AG04450 (cell line): Measurements from ENCODE around the gene RPS15. TPM values are rescaled to one million over a fixed set of nuclear protein-coding genes. Genes with fewer than 3 reads are reported as not detected.
A peak's percentile ranks its signal among the peaks of the same experiment; 100 is the strongest.
"Not testable (repeated sequence)": the region's sequence is repeated elsewhere in the genome, so short reads cannot be mapped to it uniquely, and the experiment has no call there.

Experiments
- CTCF ChIA-PET: fragments of 300-600, 350-600 bp; formaldehyde crosslinking; extraction: SDS; loops from one replicate; lab custom pipeline; 2022; ENCODE audit warnings: antibody characterized with exemption, inconsistent platforms; lab: Charles Lee
- POLR2A ChIA-PET: fragments of 350-600 bp; formaldehyde crosslinking; extraction: SDS; loops from one replicate; lab custom pipeline; 2021; ENCODE audit warnings: antibody characterized with exemption, inconsistent platforms; lab: Yijun Ruan, JAX
- DNase-seq: peaks from one replicate; pipeline ENCODE4 v3.0.0-alpha.2; 2011; ENCODE audit warnings: low read depth, low spot score
- H3K27ac ChIP-seq: one replicate; pipeline ENCODE4 v1.5.1; 2012; ENCODE audit warnings: low read depth, low read length, control low read depth
- H3K27me3 ChIP-seq: one replicate; pipeline ENCODE4 v1.6.0; 2012; ENCODE audit warnings: low read length; ENCODE audit not compliant: control insufficient read depth, insufficient read depth
- H3K4me3 ChIP-seq: 2 replicates; pipeline ENCODE4 v1.5.1; 2011; ENCODE audit warnings: mild to moderate bottlenecking, low read depth, low read length, control low read depth
- H3K9me3 ChIP-seq: 2 replicates; pipeline ENCODE4 v1.5.1; 2012; ENCODE audit warnings: low read length; ENCODE audit not compliant: control insufficient read depth, insufficient read depth
- polyA plus RNA-seq: library from polyadenylated mRNA; depleted of rRNA; stranded (reverse); fragments of >200 nt; gene quantifications from 2 replicates; pipeline ENCODE4 v1.2.3, GENCODE V29; 2011
- TF ChIP-seq, protein P1 (sequence below): IDR thresholded peaks from 2 replicates; pipeline ENCODE4 v1.5.1; 2011; ENCODE audit warnings: low read depth, low read length, control low read depth, inconsistent platforms

Gene RPS15
- polyA plus RNA-seq, 1 experiment = 596 TPM

DNA sequence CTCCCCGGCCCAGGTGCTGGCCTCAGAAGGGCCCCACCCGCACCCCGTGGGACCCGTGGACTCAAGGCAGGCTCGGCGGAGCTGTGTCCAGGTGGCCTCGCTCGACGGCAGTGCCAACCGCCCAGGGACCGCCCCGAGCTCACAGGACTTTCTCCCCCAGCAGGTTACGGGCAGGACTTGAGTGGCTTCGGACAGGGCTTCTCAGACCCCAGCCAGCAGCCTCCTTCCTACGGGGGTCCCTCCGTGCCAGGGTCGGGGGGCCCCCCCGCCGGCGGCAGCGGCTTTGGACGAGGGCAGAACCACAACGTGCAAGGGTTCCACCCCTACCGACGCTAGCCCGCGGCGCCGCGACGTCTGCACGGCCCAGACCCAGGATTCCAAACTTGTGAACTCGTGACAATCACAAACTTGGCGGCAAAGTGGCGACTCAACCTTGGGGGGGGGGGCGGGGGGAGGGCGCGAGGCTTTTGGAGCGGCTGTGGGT, 3.6 kb upstream of the RPS15 start:
- POLR2A ChIA-PET = no interaction called here
- DNase-seq = no peak
- no peaks in the 10 kb centered on the region for H3K27me3 ChIP-seq
- TF ChIP-seq, protein P1, sequence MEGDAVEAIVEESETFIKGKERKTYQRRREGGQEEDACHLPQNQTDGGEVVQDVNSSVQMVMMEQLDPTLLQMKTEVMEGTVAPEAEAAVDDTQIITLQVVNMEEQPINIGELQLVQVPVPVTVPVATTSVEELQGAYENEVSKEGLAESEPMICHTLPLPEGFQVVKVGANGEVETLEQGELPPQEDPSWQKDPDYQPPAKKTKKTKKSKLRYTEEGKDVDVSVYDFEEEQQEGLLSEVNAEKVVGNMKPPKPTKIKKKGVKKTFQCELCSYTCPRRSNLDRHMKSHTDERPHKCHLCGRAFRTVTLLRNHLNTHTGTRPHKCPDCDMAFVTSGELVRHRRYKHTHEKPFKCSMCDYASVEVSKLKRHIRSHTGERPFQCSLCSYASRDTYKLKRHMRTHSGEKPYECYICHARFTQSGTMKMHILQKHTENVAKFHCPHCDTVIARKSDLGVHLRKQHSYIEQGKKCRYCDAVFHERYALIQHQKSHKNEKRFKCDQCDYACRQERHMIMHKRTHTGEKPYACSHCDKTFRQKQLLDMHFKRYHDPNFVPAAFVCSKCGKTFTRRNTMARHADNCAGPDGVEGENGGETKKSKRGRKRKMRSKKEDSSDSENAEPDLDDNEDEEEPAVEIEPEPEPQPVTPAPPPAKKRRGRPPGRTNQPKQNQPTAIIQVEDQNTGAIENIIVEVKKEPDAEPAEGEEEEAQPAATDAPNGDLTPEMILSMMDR = no peak
- no peak overlapping the region for H3K27ac ChIP-seq
- CTCF ChIA-PET = no interaction called here
- H3K9me3 ChIP-seq = peaks cover 6% of the 10 kb centered on the region; the same call in 1 of the 2 replicates
- H3K4me3 ChIP-seq = no peak overlapping the region

DNA sequence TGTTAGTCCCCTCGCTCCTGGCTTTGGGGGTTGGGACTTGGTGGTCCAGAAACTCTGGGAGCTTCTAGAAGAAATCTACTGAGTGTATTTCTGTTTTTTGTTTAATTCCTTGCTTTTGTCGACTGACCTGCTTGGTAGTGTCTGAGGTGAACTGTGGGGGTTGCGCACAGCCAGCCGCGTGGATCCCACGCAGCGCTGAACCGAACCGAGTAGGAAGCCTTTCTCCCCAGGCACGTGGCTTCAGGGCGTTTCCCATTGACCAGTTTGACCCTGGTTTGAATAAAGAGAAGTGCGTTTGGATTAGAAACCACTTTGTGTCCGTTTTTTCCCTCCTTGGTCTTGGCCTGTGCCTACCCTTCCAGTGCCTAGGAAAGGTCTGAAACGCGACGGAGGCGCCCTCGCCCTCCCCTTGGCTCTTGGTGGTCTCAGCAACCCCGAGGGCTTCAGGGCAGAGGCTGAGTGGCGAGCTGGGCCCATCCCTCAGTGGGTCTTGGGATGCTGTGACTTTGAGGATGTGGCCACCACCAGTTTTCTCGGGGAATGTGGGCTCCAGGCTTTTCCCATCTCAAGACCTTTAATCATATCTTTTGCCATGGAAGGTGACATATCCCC, 2.7 kb upstream of the RPS15 start:
- H3K27me3 ChIP-seq = no peaks in the 10 kb centered on the region
- TF ChIP-seq, protein P1 = no peak
- H3K27ac ChIP-seq = no peak overlapping the region
- no peak for DNase-seq
- H3K4me3 ChIP-seq = no peak overlapping the region
- ChIA-PET CTCF (no interaction called here), POLR2A (no interaction called here)
- H3K9me3 ChIP-seq = peaks cover 6% of the 10 kb centered on the region; the same call in 1 of the 2 replicates

DNA sequence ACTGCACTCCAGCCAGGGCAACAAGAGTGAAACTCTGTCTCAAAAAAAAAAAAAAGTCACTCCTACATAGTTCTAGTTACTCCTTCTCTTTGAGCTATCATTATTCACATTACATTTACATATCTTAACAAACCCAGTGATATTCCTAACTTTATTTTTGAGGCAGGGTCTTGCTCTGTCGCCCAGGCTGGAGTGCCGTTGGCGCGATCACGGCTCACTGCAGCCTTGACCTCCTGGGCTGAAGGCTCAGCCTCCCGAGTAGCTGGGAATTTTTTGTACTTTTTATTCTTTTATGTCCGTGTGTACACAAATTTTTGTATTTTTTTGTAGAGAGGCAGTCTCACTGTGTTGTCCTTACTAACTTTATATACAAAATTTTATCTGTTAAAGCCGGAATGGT, 587 bp upstream of the RPS15 start:
- peaks cover 6% of the 10 kb centered on the region; the same call in 1 of the 2 replicates for H3K9me3 ChIP-seq
- no peak overlapping the region for H3K27ac ChIP-seq
- H3K27me3 ChIP-seq = no peaks in the 10 kb centered on the region
- CTCF ChIA-PET = interaction anchor here (0.6 to 1.4 kb wide), 3 partner anchors 23 to 718 kb away, joined by 3 to 4 read pairs (median 4); no protein-coding TSS in a partner anchor
- POLR2A ChIA-PET = interaction anchor here (0.7 kb wide), 1 partner anchor 647 kb away, joined by 5 read pairs; no protein-coding TSS in a partner anchor
- H3K4me3 ChIP-seq = no peak overlapping the region
- DNase-seq = no peak
- TF ChIP-seq, protein P1 = no peak

DNA sequence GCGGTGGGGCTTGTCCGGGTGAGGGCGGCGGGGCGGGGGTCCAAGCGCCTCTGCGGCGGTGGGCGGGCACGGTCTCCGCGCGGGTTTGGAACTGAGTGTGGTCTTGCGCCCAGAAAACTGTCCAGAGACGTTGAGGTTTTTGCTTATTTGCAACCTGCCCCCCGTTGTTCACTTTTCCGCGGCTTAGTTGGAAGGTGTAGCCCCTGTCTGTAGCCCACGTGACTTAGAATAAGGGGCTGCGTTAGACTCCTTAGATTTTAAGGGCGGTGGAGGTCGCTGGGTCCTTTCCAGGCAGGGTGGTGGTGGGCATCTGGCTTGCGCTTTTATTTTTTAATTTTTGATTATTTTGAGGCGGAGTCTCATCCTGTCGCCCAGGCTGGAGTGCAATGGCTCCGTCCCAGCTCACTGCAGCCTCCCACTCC, 748 bp downstream of the RPS15 start:
- DNase-seq = no peak
- TF ChIP-seq, protein P1 = no peak
- no peak overlapping the region for H3K27ac ChIP-seq
- no peaks in the 10 kb centered on the region for H3K27me3 ChIP-seq
- ChIA-PET POLR2A (interaction anchor here (0.7 kb wide), 1 partner anchor 195 kb away, joined by 3 read pairs; no protein-coding TSS in a partner anchor), CTCF (no interaction called here)
- peaks cover 6% of the 10 kb centered on the region; the same call in 1 of the 2 replicates for H3K9me3 ChIP-seq
- H3K4me3 ChIP-seq = peak overlapping the region; percentile 61

DNA sequence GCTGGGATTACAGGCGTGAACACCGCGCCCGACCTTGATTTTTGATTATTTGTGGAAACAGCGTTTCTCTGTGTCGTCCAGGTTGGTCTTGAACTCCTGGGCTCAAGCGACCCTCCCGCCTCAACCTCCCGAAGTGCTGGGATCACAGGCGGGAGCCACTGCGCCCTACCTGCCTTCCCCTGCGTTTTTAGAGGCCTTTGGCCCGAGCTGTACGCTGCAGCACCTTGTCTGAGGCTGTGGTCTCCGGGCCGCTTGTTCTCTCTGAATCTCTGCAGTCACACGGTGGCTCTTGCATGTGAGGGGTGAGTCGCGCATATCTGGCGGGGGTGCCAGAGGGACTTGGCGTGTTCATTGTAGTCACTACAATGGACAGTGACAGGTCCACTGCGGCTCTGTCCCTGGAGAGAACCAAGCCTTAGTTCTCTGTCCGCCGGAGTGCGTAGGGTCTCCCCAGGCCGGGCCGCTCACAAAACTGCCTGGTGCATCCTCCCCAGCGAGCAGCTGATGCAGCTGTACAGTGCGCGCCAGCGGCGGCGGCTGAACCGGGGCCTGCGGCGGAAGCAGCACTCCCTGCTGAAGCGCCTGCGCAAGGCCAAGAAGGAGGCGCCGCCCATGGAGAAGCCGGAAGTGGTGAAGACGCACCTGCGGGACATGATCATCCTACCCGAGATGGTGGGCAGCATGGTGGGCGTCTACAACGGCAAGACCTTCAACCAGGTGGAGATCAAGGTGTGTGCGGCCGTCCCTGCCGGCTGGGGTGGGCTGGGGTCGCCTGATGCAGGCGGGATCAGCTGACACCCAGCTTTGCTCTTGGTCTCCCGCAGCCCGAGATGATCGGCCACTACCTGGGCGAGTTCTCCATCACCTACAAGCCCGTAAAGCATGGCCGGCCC, 1.6 kb downstream of the RPS15 start:
- peak overlapping the region; percentile 61 for H3K4me3 ChIP-seq
- POLR2A ChIA-PET, H3K27me3 ChIP-seq, DNase-seq, CTCF ChIA-PET, H3K9me3 ChIP-seq, H3K27ac ChIP-seq: not testable (repeated sequence)
